HUDEP-2 (cell line): ENCODE data around the gene ARHGAP18.

Experiments used
- DNase-seq, 76 experiments: peaks; one replicate each; lab custom pipeline; 2025; ENCODE audit not compliant: unreplicated experiment in 76 of 76; lab: John Stamatoyannopoulos, UW

ARHGAP18 gene

DNA sequence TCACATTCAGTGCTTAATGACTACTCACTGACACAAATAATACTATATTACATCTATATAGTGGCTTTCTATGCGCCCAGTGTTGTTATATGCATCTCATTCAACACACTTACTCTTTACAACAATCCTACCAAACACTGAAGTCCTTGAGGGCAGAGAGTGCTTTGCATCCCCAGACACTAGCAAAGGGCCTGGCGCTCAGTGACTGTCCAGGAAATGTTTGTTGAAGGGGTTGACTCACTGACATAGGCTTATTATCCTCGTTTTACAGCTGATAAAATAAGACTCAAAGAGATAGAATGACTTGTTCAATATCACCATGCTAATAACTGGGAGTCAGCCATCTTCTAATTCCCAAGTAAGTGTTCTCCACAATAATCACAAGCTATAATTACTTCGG lies 163.3 kb downstream of the ARHGAP18 start:
- DNase-seq, result no peak

DNA sequence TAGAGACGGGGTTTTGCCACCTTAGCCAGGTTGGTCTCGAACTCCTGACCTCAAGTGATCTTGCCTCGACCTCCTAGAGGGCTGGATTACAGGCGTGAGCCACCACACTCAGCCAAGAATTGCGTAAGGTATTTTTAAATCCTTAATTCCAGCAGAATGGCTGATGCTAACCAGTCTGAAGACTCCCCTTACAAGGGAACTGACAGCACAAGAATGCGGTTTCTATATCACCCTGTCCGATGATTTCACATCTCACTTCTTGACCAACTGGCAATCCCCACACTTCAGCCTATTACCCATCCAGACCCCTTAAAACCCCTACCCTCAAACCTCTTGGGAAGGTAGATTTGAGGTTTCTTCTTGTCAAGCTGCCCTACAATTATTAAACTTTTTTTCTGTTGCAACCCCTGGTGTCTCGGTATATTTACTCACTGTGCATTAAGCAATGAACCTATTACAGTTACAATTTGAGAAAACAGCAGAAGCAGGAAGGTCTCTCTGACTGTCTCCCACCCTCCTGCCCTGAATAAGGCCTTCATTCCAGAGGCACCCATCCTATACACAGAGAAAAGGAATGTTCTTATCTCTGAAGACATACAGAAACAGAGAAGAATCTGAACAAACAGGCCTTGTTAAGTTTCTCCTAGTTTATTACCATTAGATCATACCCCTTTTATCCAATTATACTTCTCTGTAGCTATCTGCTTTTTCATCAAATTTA lies 164.9 kb downstream of the ARHGAP18 start:
- DNase-seq, result no peak

DNA sequence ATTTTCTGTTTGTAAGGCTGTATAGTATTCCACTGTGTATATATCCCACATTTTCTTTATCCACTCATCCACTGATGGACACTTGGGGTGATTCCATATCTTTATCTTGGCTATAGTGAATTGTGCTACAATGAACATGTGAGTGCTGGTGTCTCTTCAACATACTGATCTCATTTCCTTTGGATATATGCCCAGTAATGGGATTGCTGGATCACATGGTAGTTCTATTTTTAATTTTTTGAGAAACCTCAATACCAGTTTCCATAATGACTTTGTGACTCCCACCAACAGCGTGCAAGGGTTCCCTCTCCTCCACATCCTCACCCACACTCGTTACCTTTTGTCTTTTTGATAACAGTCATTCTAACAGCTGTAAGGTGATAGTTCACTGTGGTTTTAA lies 166.0 kb downstream of the ARHGAP18 start:
- peak in 8 of 76 experiments; percentile 20 to 39 (median 30) for DNase-seq

DNA sequence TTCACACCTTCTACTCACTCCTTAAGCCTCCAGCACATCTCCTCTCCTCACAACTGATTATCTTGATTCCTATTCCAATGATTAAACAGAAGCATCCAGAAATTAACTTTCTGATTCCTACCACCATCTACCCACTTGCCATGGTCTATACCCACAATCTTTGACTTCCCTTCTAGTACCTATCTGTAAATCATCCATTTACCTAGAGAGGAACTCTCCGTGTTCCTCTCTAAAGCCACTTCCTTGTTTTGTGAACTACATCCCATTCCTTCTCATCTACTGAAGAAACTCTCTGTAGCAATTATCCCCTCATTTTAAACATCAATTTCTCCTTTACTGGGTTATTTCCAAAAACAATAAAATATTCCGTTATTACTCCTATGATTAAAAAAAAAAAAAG lies 167.3 kb downstream of the ARHGAP18 start:
- no peak for DNase-seq

DNA sequence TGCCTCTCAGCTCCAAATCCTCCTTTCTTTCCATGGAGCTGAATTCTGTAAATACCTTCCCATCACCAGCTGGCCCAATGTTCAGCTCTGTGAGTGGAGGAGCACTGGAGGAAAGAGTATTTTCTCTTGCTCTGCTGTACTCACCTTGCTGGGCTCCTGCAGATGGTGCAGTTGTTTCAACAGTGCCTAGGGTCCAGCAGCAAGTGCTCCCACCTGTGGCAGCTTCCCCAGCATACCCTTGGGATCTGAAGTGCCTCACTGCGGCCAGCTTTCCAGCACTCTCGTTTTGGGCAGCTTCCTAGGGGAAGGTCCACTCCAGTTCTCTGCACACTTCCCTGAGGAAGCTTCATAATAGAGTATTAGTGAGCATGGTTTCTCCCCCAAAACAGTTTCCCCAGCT lies 170.9 kb downstream of the ARHGAP18 start:
- DNase-seq, result no peak

DNA sequence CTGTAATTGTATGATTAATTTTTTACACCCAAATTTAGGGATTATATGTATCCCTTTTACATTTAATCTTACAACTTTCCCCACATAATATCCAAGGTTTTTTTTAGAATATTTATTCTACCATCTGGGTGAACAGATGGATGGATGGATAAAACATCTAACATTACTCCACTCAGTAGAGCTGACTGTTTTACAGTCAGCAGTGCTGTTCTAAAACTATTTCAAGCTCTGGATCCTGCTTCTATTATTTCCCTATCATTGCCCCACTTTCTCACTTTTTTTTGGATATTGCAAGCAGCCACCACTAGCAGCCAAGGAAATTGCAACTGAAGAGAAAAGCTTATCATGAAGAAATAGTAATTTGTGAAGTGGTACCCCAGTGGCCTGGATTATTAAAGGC lies 173.7 kb downstream of the ARHGAP18 start:
- DNase-seq, result no peak

DNA sequence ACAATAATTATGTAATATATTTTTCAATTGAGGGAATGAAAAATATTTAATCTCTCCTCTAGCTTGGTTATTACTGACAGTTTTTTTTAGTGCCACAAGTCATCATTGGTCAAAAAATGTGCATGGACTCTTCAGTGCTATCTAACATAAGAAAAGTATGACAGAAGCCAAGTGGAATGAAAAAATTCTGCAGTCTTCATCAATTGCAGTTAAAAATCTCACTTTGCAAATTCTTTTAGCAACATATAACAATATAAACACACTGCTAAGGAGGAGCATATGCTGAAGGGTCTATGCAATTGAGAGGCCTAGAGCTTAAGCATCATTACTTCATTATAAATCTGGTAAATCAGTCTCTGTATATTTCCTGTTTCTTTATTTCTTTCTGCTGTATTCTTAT lies 175.1 kb downstream of the ARHGAP18 start:
- DNase-seq, result no peak
